Mammary epithelial cell (primary cell): Measurements from ENCODE around the gene CFAP61.

Source experiments
- CTCF ChIP-seq, 2 donors: IDR thresholded peaks in 1 of 2; conservative IDR thresholded peaks in 1 of 2; 2 replicates each; pipeline ENCODE4 v1.5.1; 2011 to 2012; ENCODE audit warnings: inconsistent platforms in 2 of 2, low read length in 2 of 2, mild to moderate bottlenecking in 2 of 2, control low read depth in 1 of 2, low read depth in 1 of 2; ENCODE audit not compliant: insufficient read depth in 1 of 2; ENCODE audit errors: extremely low read depth in 1 of 2
- EZH2 ChIP-seq: IDR thresholded peaks from 2 replicates; pipeline ENCODE4 v1.6.1; 2012; ENCODE audit warnings: low read length, inconsistent platforms, borderline replicate concordance

- TF ChIP-seq EZH2 (no peak), CTCF (conservative IDR thresholded peaks at IDR 0.05 in 1 of 2, IDR thresholded peaks at IDR 0.05 in 1 of 2; ENCODE audit: extremely low read depth in 1 of 2, insufficient read depth in 1 of 2, low read depth in 1 of 2, low read length in 2 of 2) (no peak)
Observed at GRCh38 chr20:20139403-20139802, 87.1 kb downstream of the CFAP61 start.
